ENCODE measurements around the gene SEZ6L.

- TF ChIP-seq, protein P1, sequence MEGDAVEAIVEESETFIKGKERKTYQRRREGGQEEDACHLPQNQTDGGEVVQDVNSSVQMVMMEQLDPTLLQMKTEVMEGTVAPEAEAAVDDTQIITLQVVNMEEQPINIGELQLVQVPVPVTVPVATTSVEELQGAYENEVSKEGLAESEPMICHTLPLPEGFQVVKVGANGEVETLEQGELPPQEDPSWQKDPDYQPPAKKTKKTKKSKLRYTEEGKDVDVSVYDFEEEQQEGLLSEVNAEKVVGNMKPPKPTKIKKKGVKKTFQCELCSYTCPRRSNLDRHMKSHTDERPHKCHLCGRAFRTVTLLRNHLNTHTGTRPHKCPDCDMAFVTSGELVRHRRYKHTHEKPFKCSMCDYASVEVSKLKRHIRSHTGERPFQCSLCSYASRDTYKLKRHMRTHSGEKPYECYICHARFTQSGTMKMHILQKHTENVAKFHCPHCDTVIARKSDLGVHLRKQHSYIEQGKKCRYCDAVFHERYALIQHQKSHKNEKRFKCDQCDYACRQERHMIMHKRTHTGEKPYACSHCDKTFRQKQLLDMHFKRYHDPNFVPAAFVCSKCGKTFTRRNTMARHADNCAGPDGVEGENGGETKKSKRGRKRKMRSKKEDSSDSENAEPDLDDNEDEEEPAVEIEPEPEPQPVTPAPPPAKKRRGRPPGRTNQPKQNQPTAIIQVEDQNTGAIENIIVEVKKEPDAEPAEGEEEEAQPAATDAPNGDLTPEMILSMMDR (IDR thresholded peaks at IDR 0.05): no peak
- TF ChIP-seq POLR2A (IDR thresholded peaks at IDR 0.05): no peak
These were observed 123.4 kb downstream of the SEZ6L start for GRCh38 chr22:26292667-26292995.

All from transverse colon (tissue), 3 donors.